Thyroid gland (tissue), 4 donors: Measurements from ENCODE around the gene CER1. TPM values are rescaled to one million over a fixed set of nuclear protein-coding genes. Genes with fewer than 3 reads are reported as not detected.

Source experiments
- DNase-seq, 2 donors: peaks; one replicate each; pipeline ENCODE4 v3.0.0-alpha.2; 2019
- H3K27ac ChIP-seq, 3 donors: fragments of 200-600 bp; sonication (generic); 1 replicate in 2 of 3; 2 replicates in 1 of 3; pipeline ENCODE4 v1.5.1; 2016 to 2019; ENCODE audit warnings: mild to moderate bottlenecking in 1 of 3, moderate library complexity in 1 of 3
- H3K27me3 ChIP-seq: fragments of 200-600 bp; sonication (generic); one replicate; pipeline ENCODE4 v1.5.1; 2019
- H3K36me3 ChIP-seq, 2 donors: fragments of 200-600 bp; sonication (generic); one replicate each; pipeline ENCODE4 v1.5.1; 2016 to 2019
- H3K4me1 ChIP-seq, 2 donors: fragments of 200-600 bp; sonication (generic); one replicate each; pipeline ENCODE4 v1.5.1; 2017 to 2019
- H3K4me3 ChIP-seq, 3 donors: fragments of 200-600 bp; sonication (generic); replicated peaks in 1 of 3; 1 replicate in 2 of 3; 2 replicates in 1 of 3; pipeline ENCODE4 v1.5.1; 2016; ENCODE audit warnings: mild to moderate bottlenecking in 1 of 3
- H3K9me3 ChIP-seq: fragments of 200-600 bp; sonication (generic); one replicate; pipeline ENCODE4 v1.5.1; 2017
- POLR2A ChIP-seq, 2 donors: fragments of 450-650 bp; IDR thresholded peaks; one replicate each; pipeline ENCODE4 v1.6.1; 2017; ENCODE audit warnings: antibody characterized with exemption in 2 of 2, mild to moderate bottlenecking in 2 of 2, moderate library complexity in 1 of 2
- WGBS, 2 donors: methylation state at CpG; one replicate each; pipeline ENCODE4 v1.1.5; 2017; 5-methylcytosine and 5-hydroxymethylcytosine counted together
- intact Hi-C: fragments of 100-400 bp; cut with DNase I; formaldehyde crosslinking; loops from one replicate; pipeline ENCODE4 v1.15.1; 2023
- total RNA-seq, 4 donors: library from RNA; depleted of rRNA; stranded (reverse); fragments of >200 nt; gene quantifications; one replicate each; pipeline ENCODE4 v1.2.3, GENCODE V29; 2016
- TF ChIP-seq, protein P1 (sequence below), 6 experiments: fragments of 200-600 bp in 3 of 6; fragments of 450-650 bp in 3 of 6; sonication (generic) in 3 of 6; IDR thresholded peaks; one replicate each; pipeline ENCODE4 v1.5.1; 2016 to 2019; ENCODE audit warnings: antibody characterized with exemption in 6 of 6, mild to moderate bottlenecking in 2 of 6, inconsistent platforms in 1 of 6, moderate library complexity in 1 of 6

Gene CER1
- total RNA-seq, 4 donors from 2014 or later = not detected

DNA sequence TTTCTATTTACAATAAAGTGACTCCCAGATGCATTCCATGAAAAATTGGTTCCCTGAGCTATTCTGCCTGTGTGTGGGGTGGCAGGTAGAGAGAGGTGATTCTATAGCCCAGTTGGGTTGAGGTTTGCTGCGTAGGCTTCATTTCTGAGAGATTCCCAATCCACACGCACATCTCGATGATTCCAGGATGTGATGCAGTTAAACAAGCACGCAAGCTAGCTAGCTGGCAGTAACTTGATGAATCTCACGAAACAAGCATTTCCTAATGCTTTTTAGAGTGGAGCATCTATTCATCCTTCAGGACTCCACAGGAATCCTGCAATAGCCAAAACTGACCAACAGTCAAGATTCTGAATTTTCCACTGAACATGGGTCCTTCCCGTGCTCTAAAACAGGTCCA is 43.8 kb upstream of the CER1 start:
- H3K4me3 ChIP-seq = no peak overlapping the region
- H3K27ac ChIP-seq = no peak overlapping the region
- H3K4me1 ChIP-seq = no peaks in the 10 kb centered on the region
- H3K36me3 ChIP-seq = no peaks in the 10 kb centered on the region
- H3K9me3 ChIP-seq = no peaks in the 10 kb centered on the region
- no peaks in the 10 kb centered on the region for H3K27me3 ChIP-seq
- WGBS, 2 donors = 90 to 92% methylated on average over 6 of the region's 6 CpGs
- TF ChIP-seq POLR2A (IDR thresholded peaks at IDR 0.05) = no peak
- TF ChIP-seq, protein P1, sequence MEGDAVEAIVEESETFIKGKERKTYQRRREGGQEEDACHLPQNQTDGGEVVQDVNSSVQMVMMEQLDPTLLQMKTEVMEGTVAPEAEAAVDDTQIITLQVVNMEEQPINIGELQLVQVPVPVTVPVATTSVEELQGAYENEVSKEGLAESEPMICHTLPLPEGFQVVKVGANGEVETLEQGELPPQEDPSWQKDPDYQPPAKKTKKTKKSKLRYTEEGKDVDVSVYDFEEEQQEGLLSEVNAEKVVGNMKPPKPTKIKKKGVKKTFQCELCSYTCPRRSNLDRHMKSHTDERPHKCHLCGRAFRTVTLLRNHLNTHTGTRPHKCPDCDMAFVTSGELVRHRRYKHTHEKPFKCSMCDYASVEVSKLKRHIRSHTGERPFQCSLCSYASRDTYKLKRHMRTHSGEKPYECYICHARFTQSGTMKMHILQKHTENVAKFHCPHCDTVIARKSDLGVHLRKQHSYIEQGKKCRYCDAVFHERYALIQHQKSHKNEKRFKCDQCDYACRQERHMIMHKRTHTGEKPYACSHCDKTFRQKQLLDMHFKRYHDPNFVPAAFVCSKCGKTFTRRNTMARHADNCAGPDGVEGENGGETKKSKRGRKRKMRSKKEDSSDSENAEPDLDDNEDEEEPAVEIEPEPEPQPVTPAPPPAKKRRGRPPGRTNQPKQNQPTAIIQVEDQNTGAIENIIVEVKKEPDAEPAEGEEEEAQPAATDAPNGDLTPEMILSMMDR (IDR thresholded peaks at IDR 0.05) = no peak
- intact Hi-C loops = loop anchor here (5.0 to 10.0 kb wide), 2 partner anchors 151 to 1414 kb away; no protein-coding TSS in a partner anchor
- no peak for DNase-seq

DNA sequence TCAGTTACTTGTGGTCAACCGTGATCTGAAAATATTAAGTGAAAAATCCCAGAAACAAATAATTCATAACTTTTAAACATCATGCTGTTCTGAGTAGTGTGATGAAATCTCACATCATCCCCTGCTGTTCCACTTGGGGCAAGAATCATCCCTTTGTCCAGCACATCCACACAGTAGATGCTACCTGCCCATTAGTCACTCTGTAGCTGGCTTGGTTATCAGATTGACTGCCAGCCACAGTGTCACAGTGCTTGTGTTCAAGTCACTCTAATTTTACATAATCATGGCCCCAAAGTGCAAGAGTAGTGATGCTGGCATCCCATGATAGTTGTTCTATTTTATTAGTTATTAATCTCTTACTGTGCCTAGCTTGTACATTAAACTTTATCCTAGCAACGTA is 39.1 kb upstream of the CER1 start:
- Histone ChIP-seq H3K36me3 (no peaks in the 10 kb centered on the region), H3K9me3 (no peaks in the 10 kb centered on the region), H3K4me1 (no peaks in the 10 kb centered on the region), H3K27ac (no peak overlapping the region), H3K4me3 (no peak overlapping the region), H3K27me3 (no peaks in the 10 kb centered on the region)
- WGBS, 2 donors = 93 to 95% methylated on average over 2 of the region's 2 CpGs
- TF ChIP-seq, protein P1 (IDR thresholded peaks at IDR 0.05) = no peak
- no peak for TF ChIP-seq POLR2A (IDR thresholded peaks at IDR 0.05)
- intact Hi-C loops = loop anchor here (10.0 kb wide), 1 partner anchor 147 kb away; no protein-coding TSS in a partner anchor
- no peak for DNase-seq

DNA sequence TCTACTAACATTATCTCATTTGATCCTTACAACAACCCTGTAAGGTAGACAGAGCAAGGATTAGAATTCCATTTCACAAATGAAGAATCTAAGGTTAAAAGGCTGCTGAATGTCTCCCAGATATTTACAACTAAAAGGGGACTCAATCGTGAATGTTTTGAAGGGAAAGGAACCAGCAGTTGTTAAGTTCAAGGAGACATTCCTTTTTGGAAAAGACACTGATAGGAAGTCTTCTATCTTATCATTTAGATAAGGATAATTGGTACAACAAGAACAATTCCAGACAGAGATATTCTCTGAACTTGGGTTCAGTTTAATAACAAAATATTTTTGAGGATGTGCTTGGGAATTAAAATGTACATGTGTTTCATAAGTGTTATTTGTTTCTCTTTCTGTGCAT is 37.5 kb upstream of the CER1 start:
- 0% methylated on average over 1 of the region's 1 CpG for WGBS, 2 donors
- no peak for DNase-seq
- Histone ChIP-seq H3K27me3 (no peaks in the 10 kb centered on the region), H3K9me3 (no peaks in the 10 kb centered on the region), H3K4me1 (no peaks in the 10 kb centered on the region), H3K36me3 (no peaks in the 10 kb centered on the region), H3K4me3 (no peak overlapping the region), H3K27ac (no peak overlapping the region)
- intact Hi-C loops = loop anchor here (10.0 kb wide), 1 partner anchor 145 kb away; no protein-coding TSS in a partner anchor
- TF ChIP-seq POLR2A (IDR thresholded peaks at IDR 0.05) = no peak
- TF ChIP-seq, protein P1 (IDR thresholded peaks at IDR 0.05) = no peak

DNA sequence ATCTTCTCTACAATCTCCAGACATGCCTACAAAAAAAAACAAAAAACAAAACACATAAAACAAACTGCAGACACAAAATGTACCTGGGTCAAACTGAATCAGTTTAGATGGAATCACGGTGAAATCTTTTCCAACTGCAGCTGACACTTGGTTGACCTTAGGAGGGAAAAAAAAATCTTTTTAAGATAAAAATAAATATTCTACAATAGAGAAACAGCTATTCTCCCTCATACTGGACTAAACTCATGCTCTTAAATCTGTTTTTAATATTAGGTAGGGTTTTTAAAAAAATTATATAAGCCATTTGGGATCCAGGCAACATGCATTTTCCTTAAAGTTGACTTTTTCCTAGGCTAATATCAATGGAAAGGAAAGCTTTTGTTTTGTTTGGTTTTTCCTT is 33.8 kb upstream of the CER1 start:
- no peak for DNase-seq
- Histone ChIP-seq H3K4me3 (no peak overlapping the region), H3K4me1 (no peaks in the 10 kb centered on the region), H3K9me3 (no peaks in the 10 kb centered on the region), H3K36me3 (no peaks in the 10 kb centered on the region), H3K27ac (no peak overlapping the region), H3K27me3 (no peaks in the 10 kb centered on the region)
- TF ChIP-seq POLR2A (IDR thresholded peaks at IDR 0.05) = no peak
- TF ChIP-seq, protein P1 (IDR thresholded peaks at IDR 0.05) = no peak
- intact Hi-C loops = no loop called here
- 43 to 66% methylated on average over 1 of the region's 1 CpG for WGBS, 2 donors

DNA sequence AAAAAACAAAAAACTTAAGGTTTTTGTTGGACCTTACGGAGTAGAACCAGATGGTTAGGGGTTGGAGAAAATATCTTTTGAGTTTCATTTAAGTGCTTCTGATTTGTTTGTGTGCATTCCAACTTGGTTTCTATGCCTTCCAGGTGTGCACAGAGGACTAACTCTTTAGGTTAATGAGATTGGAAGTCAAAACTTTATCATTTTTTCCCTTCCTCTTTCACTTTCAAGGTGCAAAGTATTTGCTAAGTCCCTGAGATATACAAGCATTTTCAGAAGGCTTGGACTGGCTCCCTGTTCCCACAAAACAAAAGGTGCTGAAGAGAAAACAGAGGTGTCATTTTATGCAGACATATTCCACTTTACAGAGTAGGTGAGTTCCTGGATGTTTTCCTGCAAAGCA is 30.3 kb upstream of the CER1 start:
- H3K9me3 ChIP-seq = no peaks in the 10 kb centered on the region
- no peak overlapping the region for H3K4me3 ChIP-seq
- H3K4me1 ChIP-seq = no peaks in the 10 kb centered on the region
- no peaks in the 10 kb centered on the region for H3K36me3 ChIP-seq
- no peak overlapping the region for H3K27ac ChIP-seq
- TF ChIP-seq, protein P1 (IDR thresholded peaks at IDR 0.05) = no peak
- TF ChIP-seq POLR2A (IDR thresholded peaks at IDR 0.05) = no peak
- intact Hi-C loops = no loop called here
- no peaks in the 10 kb centered on the region for H3K27me3 ChIP-seq
- no peak for DNase-seq
- WGBS, 2 donors = 92 to 97% methylated on average over 1 of the region's 1 CpG
